Kidney (tissue), 14 donors: ENCODE results near the gene NISCH. TPM values are rescaled to one million over a fixed set of nuclear protein-coding genes. Genes with fewer than 3 reads are reported as not detected.
A peak's percentile ranks its signal among the peaks of the same experiment; 100 is the strongest.

Experiments
- DNase-seq, 5 donors: peaks; one replicate each; pipeline ENCODE4 v3.0.0-alpha.2; 2013 to 2020
- FAIRE-seq: peaks from 2 replicates; lab custom pipeline; 2012; peaks lifted over from hg19 to GRCh38; lab: Jason Lieb, UNC
- H3K27ac ChIP-seq, 2 donors: one replicate each; pipeline ENCODE4 v1.7.0; 2013; ENCODE audit warnings: low read depth in 2 of 2, low read length in 2 of 2, inconsistent platforms in 1 of 2
- H3K27me3 ChIP-seq: one replicate; pipeline ENCODE4 v1.7.1; 2013; ENCODE audit warnings: low read length, inconsistent platforms; ENCODE audit not compliant: control insufficient read depth, insufficient read depth
- H3K36me3 ChIP-seq, 3 donors: one replicate each; pipeline versions ENCODE4 v1.7.0 to v1.7.1; 2013; ENCODE audit warnings: low read length in 3 of 3, control low read depth in 1 of 3, inconsistent platforms in 1 of 3; ENCODE audit not compliant: insufficient read depth in 3 of 3, control insufficient read depth in 2 of 3
- H3K4me1 ChIP-seq, 3 donors: one replicate each; pipeline versions ENCODE4 v1.7.0 to v1.7.1; 2013; ENCODE audit warnings: low read length in 3 of 3, inconsistent platforms in 1 of 3, low read depth in 1 of 3; ENCODE audit not compliant: control insufficient read depth in 2 of 3, insufficient read depth in 2 of 3
- H3K4me3 ChIP-seq, 3 donors: one replicate each; pipeline versions ENCODE4 v1.7.0 to v1.8.1; 2013; ENCODE audit warnings: low read length in 3 of 3, control low read depth in 1 of 3, inconsistent platforms in 1 of 3
- H3K9ac ChIP-seq, 3 donors: one replicate each; pipeline versions ENCODE4 v1.7.0 to v1.7.1; 2013; ENCODE audit warnings: low read length in 3 of 3, control low read depth in 1 of 3, inconsistent platforms in 1 of 3
- H3K9me3 ChIP-seq, 3 donors: one replicate each; pipeline versions ENCODE4 v1.7.0 to v1.7.1; 2013; ENCODE audit warnings: low read length in 3 of 3, control low read depth in 1 of 3, inconsistent platforms in 1 of 3; ENCODE audit not compliant: control insufficient read depth in 2 of 3, insufficient read depth in 1 of 3
- intact Hi-C: fragments of 100-400 bp; cut with DNase I; formaldehyde crosslinking; loops from one replicate; pipeline ENCODE4 v1.11.1; 2022
- polyA plus RNA-seq: library from polyadenylated mRNA; stranded (reverse); fragments of 350-450 nt; fragmentation: Illumina TruSeq; extraction: RNeasy Lipid Tissue Mini Kit (QIAGEN cat#74804); gene quantifications from one replicate; pipeline ENCODE4 v1.2.3, GENCODE V29; 2014; ENCODE audit warnings: low read depth, low replicate concordance; ENCODE audit not compliant: insufficient read depth
- total RNA-seq: library from RNA; stranded (reverse); fragmentation: NEBNext Ultra II Directional; extraction: Animal tissue kit (Norgen Biotek cat#: 25700); gene quantifications from one replicate; pipeline ENCODE4 v1.2.1, GENCODE V29; 2021
- TF ChIP-seq, protein P1 (sequence below): IDR thresholded peaks from 3 replicates; pipeline ENCODE4 v1.5.1; 2012; ENCODE audit warnings: mild to moderate bottlenecking, moderate library complexity, borderline replicate concordance; ENCODE audit not compliant: insufficient read depth; ENCODE audit errors: extremely low read depth
- donor health status: control.
- donor health status: control.
- donor health status: control.
- donor health status: control.
- donor health status: control.
- donor health status: DM: yes; HTN: yes; CAD: no.
- donor health status: Normal renal cell carcinoma (clear cell type).

NISCH gene
- total and polyA plus RNA-seq, 2 donors from 2014 or later = 36.1 to 98.7 TPM

DNA sequence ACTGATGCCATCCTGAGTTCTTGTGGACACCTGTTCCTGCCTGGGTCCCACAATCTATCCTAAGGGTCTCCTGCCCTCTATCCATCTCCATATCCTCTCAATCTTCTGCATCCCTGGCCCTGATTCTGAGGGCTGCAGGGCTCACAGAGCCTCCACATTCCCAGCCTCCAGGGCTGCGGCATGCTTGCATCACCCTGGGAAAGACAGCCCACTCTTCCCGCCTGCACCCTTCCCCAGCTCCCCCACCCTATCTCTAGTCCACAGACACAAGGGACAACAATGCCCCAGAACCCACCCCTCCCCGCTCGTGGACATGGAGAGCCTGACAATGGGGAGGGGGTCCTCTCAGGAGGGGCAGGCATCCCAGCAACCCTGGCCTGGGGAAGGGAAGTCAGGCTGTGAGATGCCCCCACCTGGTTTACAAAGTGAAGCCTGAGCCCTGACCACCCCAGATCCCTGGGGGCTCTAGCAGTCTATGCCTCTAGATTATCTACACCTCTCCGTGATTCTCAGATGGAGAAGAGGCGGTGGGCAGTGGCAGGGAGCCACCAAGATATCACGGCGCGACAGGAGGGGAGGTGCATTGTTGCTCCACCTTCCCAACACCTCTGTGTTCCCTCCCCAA, 20.8 kb upstream of the NISCH start:
- Histone ChIP-seq H3K27ac (peak overlapping the region in 1 of 2 donors; percentile 14), H3K4me1 (peaks cover 0 to 11% (median 7%) of the 10 kb centered on the region in 3 donors), H3K9ac (no peak overlapping the region), H3K27me3 (no peaks in the 10 kb centered on the region), H3K4me3 (no peak overlapping the region), H3K9me3 (no peaks in the 10 kb centered on the region), H3K36me3 (no peaks in the 10 kb centered on the region)
- FAIRE-seq (no peak), DNase-seq (peak in 1 of 5 donors; percentile 45)
- intact Hi-C loops = no loop called here
- TF ChIP-seq, protein P1, sequence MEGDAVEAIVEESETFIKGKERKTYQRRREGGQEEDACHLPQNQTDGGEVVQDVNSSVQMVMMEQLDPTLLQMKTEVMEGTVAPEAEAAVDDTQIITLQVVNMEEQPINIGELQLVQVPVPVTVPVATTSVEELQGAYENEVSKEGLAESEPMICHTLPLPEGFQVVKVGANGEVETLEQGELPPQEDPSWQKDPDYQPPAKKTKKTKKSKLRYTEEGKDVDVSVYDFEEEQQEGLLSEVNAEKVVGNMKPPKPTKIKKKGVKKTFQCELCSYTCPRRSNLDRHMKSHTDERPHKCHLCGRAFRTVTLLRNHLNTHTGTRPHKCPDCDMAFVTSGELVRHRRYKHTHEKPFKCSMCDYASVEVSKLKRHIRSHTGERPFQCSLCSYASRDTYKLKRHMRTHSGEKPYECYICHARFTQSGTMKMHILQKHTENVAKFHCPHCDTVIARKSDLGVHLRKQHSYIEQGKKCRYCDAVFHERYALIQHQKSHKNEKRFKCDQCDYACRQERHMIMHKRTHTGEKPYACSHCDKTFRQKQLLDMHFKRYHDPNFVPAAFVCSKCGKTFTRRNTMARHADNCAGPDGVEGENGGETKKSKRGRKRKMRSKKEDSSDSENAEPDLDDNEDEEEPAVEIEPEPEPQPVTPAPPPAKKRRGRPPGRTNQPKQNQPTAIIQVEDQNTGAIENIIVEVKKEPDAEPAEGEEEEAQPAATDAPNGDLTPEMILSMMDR = no peak

DNA sequence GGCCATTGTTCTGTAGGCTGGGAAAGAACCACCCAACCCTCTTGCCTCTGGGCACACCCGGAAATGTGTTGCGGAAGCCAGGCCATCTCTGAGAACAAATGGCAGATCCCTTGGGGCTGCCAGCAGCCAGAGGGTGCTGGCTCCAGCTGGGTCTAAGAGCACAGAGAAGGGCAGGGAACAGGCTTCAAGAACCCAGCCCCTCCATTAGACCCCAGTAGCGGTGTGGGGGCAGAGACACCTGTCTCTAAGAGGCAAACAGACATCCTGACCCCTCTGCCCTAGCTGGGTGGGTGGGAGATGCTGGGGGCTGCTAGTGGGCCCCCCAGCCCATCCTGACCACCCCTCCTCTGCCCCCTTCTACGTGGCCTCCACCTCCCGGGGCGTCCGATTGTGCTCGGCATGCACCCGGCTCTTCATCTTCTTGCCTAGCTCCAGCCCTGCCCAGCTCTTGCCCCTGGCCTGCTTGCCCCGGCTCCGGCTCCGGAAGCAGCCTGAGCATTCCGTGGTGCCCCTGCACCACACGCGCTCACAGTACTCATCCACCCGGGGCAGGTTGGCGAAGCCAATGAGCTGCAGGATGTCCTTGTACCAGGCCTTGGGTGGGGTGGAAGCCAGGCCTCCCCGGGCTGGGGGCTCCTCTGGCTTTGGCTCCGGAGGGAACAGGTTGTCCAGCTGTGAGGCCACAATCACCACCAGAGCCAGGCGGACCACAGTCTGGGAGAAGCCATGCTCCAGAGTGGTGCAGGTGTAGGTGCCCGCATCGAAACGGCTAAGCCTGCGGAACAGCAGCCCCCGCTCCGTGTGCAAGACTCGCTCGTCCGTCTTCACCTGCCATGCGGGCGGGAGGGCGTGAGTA, 19.9 kb upstream of the NISCH start:
- no peaks in the 10 kb centered on the region for H3K27me3 ChIP-seq
- FAIRE-seq (no peak), DNase-seq (peak in 2 of 5 donors; percentile 48 to 71)
- H3K9ac ChIP-seq = no peak overlapping the region
- TF ChIP-seq, protein P1 = no peak
- intact Hi-C loops = no loop called here
- H3K4me3 ChIP-seq = no peak overlapping the region
- no peak overlapping the region for H3K27ac ChIP-seq
- peaks cover 0 to 8% (median 7%) of the 10 kb centered on the region in 3 donors for H3K4me1 ChIP-seq
- H3K9me3 ChIP-seq = no peaks in the 10 kb centered on the region
- H3K36me3 ChIP-seq = no peaks in the 10 kb centered on the region

DNA sequence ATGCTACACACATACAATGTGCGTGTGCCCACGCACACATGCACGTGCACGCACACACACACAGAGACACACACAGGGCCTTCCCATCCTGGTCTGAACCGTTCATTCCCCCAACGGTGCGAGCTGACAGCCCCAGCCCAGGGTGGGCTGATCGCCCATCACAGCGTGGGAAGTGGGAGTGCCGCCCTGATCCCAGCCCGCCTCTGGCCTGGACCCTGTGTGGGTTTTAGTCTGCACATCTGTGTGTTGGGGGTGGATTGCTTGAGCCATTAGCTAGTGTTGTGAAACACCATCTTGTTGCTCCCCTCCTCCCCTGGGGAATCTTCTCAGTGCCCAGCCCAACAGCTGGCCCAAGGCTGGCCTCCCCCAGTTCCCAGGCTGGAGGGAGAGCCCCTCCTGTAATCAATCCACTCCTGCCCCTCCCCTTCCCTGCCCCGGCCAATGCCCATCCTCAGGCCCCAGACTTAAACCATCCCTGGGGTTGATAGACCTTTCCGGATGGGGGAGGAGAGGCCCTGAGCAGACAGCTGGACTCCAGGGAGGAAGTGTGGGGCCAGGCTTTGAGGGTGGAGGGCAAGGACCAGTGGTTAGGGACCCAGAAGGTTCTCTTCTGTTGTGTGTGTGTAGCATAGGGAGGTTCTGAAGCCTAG, 18.8 kb upstream of the NISCH start:
- H3K4me3 ChIP-seq = no peak overlapping the region
- no peaks in the 10 kb centered on the region for H3K9me3 ChIP-seq
- peaks cover 0 to 8% (median 7%) of the 10 kb centered on the region in 3 donors for H3K4me1 ChIP-seq
- TF ChIP-seq, protein P1 = no peak
- intact Hi-C loops = no loop called here
- DNase-seq = peak; percentile 60 to 89 (median 87)
- FAIRE-seq = no peak
- no peak overlapping the region for H3K27ac ChIP-seq
- H3K27me3 ChIP-seq = no peaks in the 10 kb centered on the region
- H3K9ac ChIP-seq = no peak overlapping the region
- no peaks in the 10 kb centered on the region for H3K36me3 ChIP-seq
